Stimulated activated CD8-positive, alpha-beta memory T cell treated with anti-CD3 and anti-CD28 coated beads, Interleukin-7, amount 100 ng/mL, for 48 hours (primary cell): ENCODE data around the gene VPS9D1.
A peak's percentile ranks its signal among the peaks of the same experiment; 100 is the strongest.
"Not testable (repeated sequence)": the region's sequence is repeated elsewhere in the genome, so short reads cannot be mapped to it uniquely, and the experiment has no call there.

Source experiments
- DNase-seq, 2 donors: peaks; one replicate each; pipeline ENCODE4 v3.0.0-alpha.2; 2020; ENCODE audit warnings: low read depth in 1 of 2; ENCODE audit errors: extremely low read depth in 1 of 2

VPS9D1 gene

GRCh38 chr16:89668790-89669158, 51.9 kb downstream of the VPS9D1 start:
- DNase-seq: no peak

DNA sequence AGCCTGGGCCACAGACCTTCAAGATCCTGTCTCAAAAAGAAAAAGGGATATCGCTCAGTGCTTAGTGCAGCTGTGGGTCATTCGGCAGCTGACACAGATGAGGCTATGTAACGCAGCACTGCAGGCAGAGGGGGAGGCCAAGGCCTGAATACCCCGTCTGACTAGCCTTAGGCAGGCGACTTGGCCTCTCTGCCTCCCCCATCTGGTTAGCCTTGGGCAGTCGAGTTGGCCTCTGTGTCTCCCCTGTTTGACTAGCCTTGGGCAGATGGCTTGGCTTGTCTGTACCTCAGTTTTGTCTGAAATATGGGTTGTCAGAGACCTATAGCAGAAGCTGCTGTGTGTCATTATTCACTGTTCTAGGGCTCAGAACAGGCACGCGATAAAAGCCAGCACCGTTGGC, 53.1 kb downstream of the VPS9D1 start:
- DNase-seq: no peak

DNA sequence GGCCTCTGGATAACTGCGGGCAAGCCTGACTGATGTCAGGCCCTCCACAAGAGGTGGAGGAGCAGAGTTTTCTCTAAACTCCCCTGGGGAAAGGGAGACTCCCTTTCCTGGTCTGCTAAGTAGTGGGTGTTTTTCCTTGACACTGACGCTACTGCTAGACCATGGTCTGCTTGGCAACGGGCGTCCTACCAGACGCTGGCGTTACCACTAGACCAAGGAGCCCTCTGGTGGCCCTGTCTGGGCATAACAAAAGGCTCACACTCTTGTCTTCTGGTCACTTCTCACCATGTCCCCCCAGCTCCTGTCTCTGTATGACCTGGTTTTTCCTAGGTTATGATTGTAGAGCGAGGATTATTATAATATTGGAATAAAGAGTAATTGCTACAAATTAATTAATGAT, 53.7 kb downstream of the VPS9D1 start:
- DNase-seq: not testable (repeated sequence)

DNA sequence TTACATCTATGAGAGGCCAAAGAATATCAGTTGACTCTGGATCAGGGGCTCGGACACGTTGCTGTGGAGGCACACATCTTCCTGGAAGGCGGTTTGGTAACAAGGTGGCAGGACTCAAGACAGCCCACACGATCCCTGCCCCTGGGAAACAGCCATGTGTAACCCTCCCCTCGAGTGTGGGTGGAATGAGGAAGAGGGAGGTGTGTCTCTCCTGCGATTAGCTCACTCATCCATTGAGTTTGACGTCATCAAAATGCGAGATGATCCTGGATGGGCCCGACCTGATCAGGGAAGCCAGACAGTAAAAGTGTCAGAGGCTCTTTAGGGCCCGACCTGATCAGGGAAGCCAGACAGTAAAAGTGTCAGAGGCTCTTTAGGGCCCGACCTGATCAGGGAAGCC, 56.5 kb downstream of the VPS9D1 start:
- not testable (repeated sequence) for DNase-seq

DNA sequence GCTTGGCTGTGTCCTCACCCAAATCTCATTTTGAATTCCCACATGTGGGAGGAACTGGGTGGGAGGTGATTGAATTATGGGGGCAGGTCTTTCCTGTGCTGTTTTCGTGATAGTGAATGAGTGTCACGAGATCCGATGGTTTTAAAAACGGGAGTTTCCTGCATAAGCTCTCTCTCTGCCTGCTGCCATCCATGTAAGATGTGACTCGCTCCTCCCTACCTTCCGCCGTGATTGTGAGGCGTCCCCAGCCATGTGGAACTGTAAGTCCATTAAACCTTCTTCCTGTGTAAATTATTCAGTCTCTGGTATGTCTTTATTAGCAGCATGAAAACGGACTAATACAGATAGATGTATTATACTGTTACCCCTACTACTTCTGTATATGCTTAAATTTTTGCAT, 59.5 kb downstream of the VPS9D1 start:
- no peak for DNase-seq

- DNase-seq: no peak
These were observed 60.6 kb downstream of the VPS9D1 start for GRCh38 chr16:89660146-89660545.

- DNase-seq: no peak
These were observed 62.3 kb downstream of the VPS9D1 start for GRCh38 chr16:89658221-89658879.

- peak; percentile 80 to 87 for DNase-seq
These were observed 63.1 kb downstream of the VPS9D1 start, which contains the start of the genes CHMP1A and SPATA33 for GRCh38 chr16:89657442-89658220. CHMP1A (minus strand) TSS chr16:89657708; CDS start chr16:89657588, 120 bp downstream. SPATA33 (plus strand) TSS chr16:89657836; CDS start chr16:89657912, 76 bp downstream.
